ENCODE measurements around the gene CCDC34. TPM values are rescaled to one million over a fixed set of nuclear protein-coding genes. Genes with fewer than 3 reads are reported as not detected.
"Not testable (repeated sequence)": the region's sequence is repeated elsewhere in the genome, so short reads cannot be mapped to it uniquely, and the experiment has no call there.

CCDC34 gene
- total and polyA plus RNA-seq, 8 donors, result 0.89 to 65.8 (median 7.0) TPM; not detected in 1

- Histone ChIP-seq H3K4me1 (peaks cover 0 to 22% (median 7%) of the 10 kb centered on the region in 4 donors), H3K27me3 (no peaks in the 10 kb centered on the region), H3K9me3 (no peaks in the 10 kb centered on the region), H3K36me3 (no peaks in the 10 kb centered on the region), H3K27ac (peak overlapping the region in 1 of 5 donors; percentile 67), H3K4me3 (no peak overlapping the region)
- peak in 1 of 2 donors; percentile 43 for DNase-seq
- 12 to 30% (median 20%) methylated on average over 3 of the region's 3 CpGs for WGBS, 5 donors
- intact Hi-C loops (cut with DNase I; ENCODE audit: low total_unique reads), result no loop called here
- TF ChIP-seq CTCF (IDR thresholded peaks at IDR 0.05), result no peak
- no peak for TF ChIP-seq POLR2AphosphoS5 (IDR thresholded peaks at IDR 0.05)
- TF ChIP-seq POLR2A (IDR thresholded peaks at IDR 0.05), result no peak
- no peak for TF ChIP-seq EP300 (IDR thresholded peaks at IDR 0.05)
Observed at GRCh38 chr11:27348340-27348873, 14.6 kb downstream of the CCDC34 start.

- intact Hi-C loops (cut with DNase I; ENCODE audit: low total_unique reads), result no loop called here
- TF ChIP-seq POLR2A (IDR thresholded peaks at IDR 0.05) (no peak), POLR2AphosphoS5 (IDR thresholded peaks at IDR 0.05) (no peak), EP300 (IDR thresholded peaks at IDR 0.05) (no peak), CTCF (IDR thresholded peaks at IDR 0.05) (no peak)
- Histone ChIP-seq H3K27me3 (no peaks in the 10 kb centered on the region), H3K4me1 (peaks cover 0 to 22% (median 7%) of the 10 kb centered on the region in 4 donors), H3K36me3 (no peaks in the 10 kb centered on the region), H3K9me3 (no peaks in the 10 kb centered on the region), H3K27ac (peak overlapping the region in 4 of 5 donors; percentile 58 to 82 (median 68)), H3K4me3 (no peak overlapping the region)
- WGBS, 5 donors, result 16 to 30% (median 24%) methylated on average over 5 of the region's 5 CpGs
- peak in 1 of 2 donors; percentile 39 for DNase-seq
Observed at GRCh38 chr11:27347359-27348339, 15.4 kb downstream of the CCDC34 start.

- peaks cover 0 to 11% (median 4%) of the 10 kb centered on the region in 4 donors for H3K36me3 ChIP-seq
- H3K27ac ChIP-seq, result no peak overlapping the region
- DNase-seq, result no peak
- TF ChIP-seq EP300 (IDR thresholded peaks at IDR 0.05), result no peak
- TF ChIP-seq POLR2AphosphoS5 (IDR thresholded peaks at IDR 0.05), result no peak
- TF ChIP-seq POLR2A (IDR thresholded peaks at IDR 0.05), result no peak
- TF ChIP-seq CTCF (IDR thresholded peaks at IDR 0.05), result no peak
- H3K27me3 ChIP-seq, result no peaks in the 10 kb centered on the region
- H3K4me3 ChIP-seq, result no peak overlapping the region
- WGBS, 5 donors, result 84 to 94% (median 89%) methylated on average over 3 of the region's 3 CpGs
- intact Hi-C loops (cut with DNase I; ENCODE audit: low total_unique reads), result no loop called here
- no peaks in the 10 kb centered on the region for H3K4me1 ChIP-seq
- H3K9me3 ChIP-seq, result no peaks in the 10 kb centered on the region
Observed at GRCh38 chr11:27339941-27340340, 23.1 kb downstream of the CCDC34 start.

- 93 to 99% (median 95%) methylated on average over 4 of the region's 4 CpGs for WGBS, 5 donors
Observed at GRCh38 chr11:27334764-27335163, 28.3 kb downstream of the CCDC34 start.

More at GRCh38 chr11:27334764-27335163, 28.3 kb downstream of the CCDC34 start:
- H3K36me3 ChIP-seq, result peaks cover 0 to 11% (median under 1%) of the 10 kb centered on the region in 4 donors
- DNase-seq; H3K4me3 ChIP-seq; intact Hi-C loops (cut with DNase I; ENCODE audit: low total_unique reads); H3K4me1 ChIP-seq; H3K27ac ChIP-seq; H3K9me3 ChIP-seq; H3K27me3 ChIP-seq: not testable (repeated sequence)

Measured in stomach (tissue), 9 donors.